K562 (cell line): ENCODE measurements around the gene ZNF775.

Source experiments
- ARID3B ChIP-seq: fragments of 250-450 bp; sonication (Bioruptor Pico); IDR thresholded peaks from 2 replicates; pipeline ENCODE4 v1.4.0; 2020; ENCODE audit warnings: borderline replicate concordance
- CREM ChIP-seq: IDR thresholded peaks from 2 replicates; pipeline ENCODE4 v1.6.1; 2014; ENCODE audit warnings: antibody characterized with exemption, low read depth
- ELF1 ChIP-seq: fragments of 200-800 bp; sonication (Bioruptor generic); IDR thresholded peaks from 2 replicates; pipeline ENCODE4 v1.6.1; 2016; ENCODE audit warnings: missing genetic modification characterization, missing compliant biosample characterization
- GATA2 ChIP-seq: sonication (generic); formaldehyde crosslinking; IDR thresholded peaks from 2 replicates; pipeline ENCODE4 v1.4.0; 2020; ENCODE audit warnings: mild to moderate bottlenecking, missing genetic modification reagents
- IFI16 ChIP-seq: fragments of 250-450 bp; sonication (Bioruptor Pico); IDR thresholded peaks from 2 replicates; pipeline ENCODE4 v2.1.2; 2022; ENCODE audit warnings: mild to moderate bottlenecking, inconsistent platforms
- MTA3 ChIP-seq: fragments of 450-650 bp; formaldehyde crosslinking; IDR thresholded peaks from 2 replicates; pipeline ENCODE4 v1.6.1; 2017; ENCODE audit warnings: mild to moderate bottlenecking, borderline replicate concordance
- NR2C2 ChIP-seq, 2 experiments: fragments of 200-800 bp in 1 of 2; sonication (Bioruptor generic) in 1 of 2; sonication (generic) in 1 of 2; formaldehyde crosslinking in 1 of 2; IDR thresholded peaks; 2 replicates each; pipeline versions ENCODE4 v1.6.1 to v1.8.0; 2016 to 2022; ENCODE audit warnings: mild to moderate bottlenecking in 1 of 2, missing compliant biosample characterization in 1 of 2, missing genetic modification characterization in 1 of 2, missing genetic modification reagents in 1 of 2
- POLR2A ChIP-seq: fragments of 450-650 bp; conservative IDR thresholded peaks from 2 replicates; pipeline ENCODE4 v1.6.1; 2016
- POLR2G ChIP-seq: fragments of 200-400 bp; formaldehyde crosslinking; IDR thresholded peaks from 2 replicates; pipeline ENCODE4 v1.6.1; 2017; ENCODE audit warnings: low read depth, mild to moderate bottlenecking, antibody characterized with exemption, low read length, moderate library complexity
- SMAD1 ChIP-seq: fragments of 150-350 bp; IDR thresholded peaks from 2 replicates; pipeline ENCODE4 v1.6.1; 2014; ENCODE audit warnings: low read length, low read depth; ENCODE audit not compliant: partially characterized antibody
- ZNF143 ChIP-seq: sonication (generic); formaldehyde crosslinking; IDR thresholded peaks from 2 replicates; pipeline ENCODE4 v1.9.0; 2022; ENCODE audit warnings: mild to moderate bottlenecking, missing genetic modification reagents
- TF ChIP-seq, protein P1 (sequence below), 3 experiments: IDR thresholded peaks in 2 of 3; conservative IDR thresholded peaks in 1 of 3; 2 replicates each; pipeline ENCODE4 v1.5.1; 2011 to 2012; ENCODE audit warnings: low read length in 3 of 3, mild to moderate bottlenecking in 3 of 3, control low read depth in 2 of 3, improper control_type of control experiment in 1 of 3, inconsistent platforms in 1 of 3, low read depth in 1 of 3, mixed read lengths in 1 of 3, moderate library complexity in 1 of 3; ENCODE audit not compliant: insufficient read depth in 2 of 3
- TF ChIP-seq, protein P2 (sequence below): conservative IDR thresholded peaks from 2 replicates; pipeline ENCODE4 v1.6.1; 2011; ENCODE audit warnings: low read depth, mild to moderate bottlenecking, low read length; ENCODE audit not compliant: control insufficient read depth

DNA sequence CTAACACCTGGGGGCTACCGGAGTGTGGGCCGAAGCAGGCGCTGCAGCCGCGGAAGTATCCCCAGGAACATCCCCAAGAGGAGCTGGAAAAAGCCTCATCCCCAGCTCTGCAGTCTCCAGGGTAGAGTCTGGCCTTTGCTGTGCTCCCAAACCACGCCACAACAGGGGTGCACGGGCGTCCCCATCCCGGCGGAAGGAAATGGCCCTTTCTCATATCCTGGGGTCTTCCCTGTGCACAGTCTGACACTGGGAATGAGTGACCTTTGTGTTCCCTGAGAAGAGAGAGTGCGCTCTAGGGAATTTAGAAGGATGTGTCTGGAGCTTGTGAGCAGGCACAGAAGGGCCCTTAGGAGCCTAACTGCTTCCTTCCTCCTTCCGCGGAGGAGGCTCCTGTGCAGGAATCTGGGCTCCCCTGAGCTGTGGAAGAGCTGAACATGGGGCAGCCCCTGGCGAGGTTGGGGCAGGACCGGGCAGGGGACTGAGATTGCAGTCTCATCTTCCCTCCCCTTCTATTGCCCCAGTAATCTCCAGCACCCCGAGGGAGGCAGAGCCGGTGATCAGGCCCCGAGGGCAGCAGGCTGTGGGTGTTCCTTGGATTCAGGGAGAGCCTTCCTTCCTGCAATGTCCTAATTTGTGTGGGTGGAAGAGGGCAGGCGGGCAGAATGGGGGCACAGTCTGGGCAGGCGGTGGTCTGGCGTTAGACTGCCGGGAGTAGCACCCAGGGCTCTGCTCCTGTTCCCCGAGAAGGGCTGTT, 9.2 kb upstream of the ZNF775 start:
- TF ChIP-seq SMAD1: no peak
- no peak for TF ChIP-seq CREM
- no peak for TF ChIP-seq ELF1 (tag)
- no peak for TF ChIP-seq GATA2 (CRISPR knock-in tag)
- TF ChIP-seq POLR2G: peak; percentile 42; the same call in 1 of the 2 replicates
- no peak for TF ChIP-seq IFI16 (CRISPR knock-in tag)
- TF ChIP-seq, protein P1, sequence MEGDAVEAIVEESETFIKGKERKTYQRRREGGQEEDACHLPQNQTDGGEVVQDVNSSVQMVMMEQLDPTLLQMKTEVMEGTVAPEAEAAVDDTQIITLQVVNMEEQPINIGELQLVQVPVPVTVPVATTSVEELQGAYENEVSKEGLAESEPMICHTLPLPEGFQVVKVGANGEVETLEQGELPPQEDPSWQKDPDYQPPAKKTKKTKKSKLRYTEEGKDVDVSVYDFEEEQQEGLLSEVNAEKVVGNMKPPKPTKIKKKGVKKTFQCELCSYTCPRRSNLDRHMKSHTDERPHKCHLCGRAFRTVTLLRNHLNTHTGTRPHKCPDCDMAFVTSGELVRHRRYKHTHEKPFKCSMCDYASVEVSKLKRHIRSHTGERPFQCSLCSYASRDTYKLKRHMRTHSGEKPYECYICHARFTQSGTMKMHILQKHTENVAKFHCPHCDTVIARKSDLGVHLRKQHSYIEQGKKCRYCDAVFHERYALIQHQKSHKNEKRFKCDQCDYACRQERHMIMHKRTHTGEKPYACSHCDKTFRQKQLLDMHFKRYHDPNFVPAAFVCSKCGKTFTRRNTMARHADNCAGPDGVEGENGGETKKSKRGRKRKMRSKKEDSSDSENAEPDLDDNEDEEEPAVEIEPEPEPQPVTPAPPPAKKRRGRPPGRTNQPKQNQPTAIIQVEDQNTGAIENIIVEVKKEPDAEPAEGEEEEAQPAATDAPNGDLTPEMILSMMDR (IDR thresholded peaks at IDR 0.05 in 2 of 3, conservative IDR thresholded peaks at IDR 0.05 in 1 of 3; ENCODE audit: insufficient read depth in 2 of 3, low read depth in 1 of 3, low read length in 3 of 3): no peak
- TF ChIP-seq MTA3: no peak
- peak; percentile 59; the same call in 1 of the 2 replicates for TF ChIP-seq NR2C2 (CRISPR knock-in tag; IDR thresholded peaks at IDR 0.05)
- no peak for TF ChIP-seq NR2C2 (tag; IDR thresholded peaks at IDR 0.05)
- TF ChIP-seq ZNF143: no peak
- no peak for TF ChIP-seq ARID3B (CRISPR knock-in tag)
- TF ChIP-seq POLR2A: 0 out of 2 replicates have a peak, but pooled peaks have one; percentile 20
- TF ChIP-seq, protein P2, sequence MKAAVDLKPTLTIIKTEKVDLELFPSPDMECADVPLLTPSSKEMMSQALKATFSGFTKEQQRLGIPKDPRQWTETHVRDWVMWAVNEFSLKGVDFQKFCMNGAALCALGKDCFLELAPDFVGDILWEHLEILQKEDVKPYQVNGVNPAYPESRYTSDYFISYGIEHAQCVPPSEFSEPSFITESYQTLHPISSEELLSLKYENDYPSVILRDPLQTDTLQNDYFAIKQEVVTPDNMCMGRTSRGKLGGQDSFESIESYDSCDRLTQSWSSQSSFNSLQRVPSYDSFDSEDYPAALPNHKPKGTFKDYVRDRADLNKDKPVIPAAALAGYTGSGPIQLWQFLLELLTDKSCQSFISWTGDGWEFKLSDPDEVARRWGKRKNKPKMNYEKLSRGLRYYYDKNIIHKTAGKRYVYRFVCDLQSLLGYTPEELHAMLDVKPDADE: no peak
